GM12875 (cell line): ENCODE data around the gene ASB5.
"Not testable (repeated sequence)": the region's sequence is repeated elsewhere in the genome, so short reads cannot be mapped to it uniquely, and the experiment has no call there.

ENCODE experiments used
- H3K4me3 ChIP-seq: one replicate; pipeline ENCODE4 v1.5.1; 2011; ENCODE audit warnings: low read depth, low read length, control low read depth
- CTCF ChIP-seq: IDR thresholded peaks from 2 replicates; pipeline ENCODE4 v1.5.1; 2011; ENCODE audit warnings: low read depth, mild to moderate bottlenecking, control low read depth, inconsistent platforms, low read length, moderate library complexity, borderline replicate concordance; ENCODE audit not compliant: insufficient read depth

ASB5 gene

GRCh38 chr4:176303938-176304337 is 34.9 kb upstream of the ASB5 start:
- H3K4me3 ChIP-seq, result no peak overlapping the region
- no peak for TF ChIP-seq CTCF

DNA sequence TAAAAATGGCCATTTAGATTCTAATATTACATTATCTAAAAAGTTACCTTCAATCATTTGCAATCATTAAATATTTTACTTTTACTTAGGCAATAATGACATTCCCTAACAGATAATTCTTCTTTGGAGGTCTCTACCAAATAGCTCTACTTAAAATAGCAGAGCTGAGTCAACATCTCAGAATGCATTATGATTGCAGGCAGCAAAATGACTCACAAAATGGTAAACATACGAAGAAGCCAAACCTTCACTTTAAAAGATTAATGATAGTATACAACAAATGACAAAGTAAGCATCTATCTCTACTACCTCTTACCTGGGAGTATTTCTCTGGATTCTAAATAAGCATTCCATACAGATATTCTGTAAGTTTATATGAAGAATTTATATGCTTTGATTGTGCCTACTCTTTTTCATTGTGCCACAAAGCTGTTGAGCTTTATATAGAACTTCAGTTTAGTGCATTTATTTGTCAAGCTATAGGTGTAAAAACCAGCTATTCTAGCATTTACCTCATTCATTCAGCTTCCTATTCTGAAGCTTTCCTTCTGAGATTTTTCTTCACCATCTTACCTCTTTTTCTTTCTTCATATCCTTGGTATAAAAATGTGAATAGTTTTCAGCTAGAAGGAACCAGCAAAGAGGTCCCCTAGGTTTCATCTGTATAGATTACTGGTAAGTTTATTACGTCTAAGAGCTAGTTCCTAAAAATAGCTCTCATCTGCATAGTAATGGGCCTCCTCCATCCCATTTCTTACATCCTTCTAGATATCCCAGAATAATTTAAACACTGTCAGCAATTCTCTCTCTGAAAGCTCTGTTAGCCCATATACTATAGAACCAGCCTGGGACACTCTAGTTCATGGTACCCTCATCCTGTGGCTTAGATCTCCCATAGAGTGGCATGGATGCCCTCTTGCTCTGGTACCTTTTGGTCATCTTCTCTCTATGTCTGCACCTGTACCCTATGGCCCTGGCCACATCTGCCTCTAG is 33.6 kb upstream of the ASB5 start:
- H3K4me3 ChIP-seq, result no peak overlapping the region
- no peak for TF ChIP-seq CTCF

DNA sequence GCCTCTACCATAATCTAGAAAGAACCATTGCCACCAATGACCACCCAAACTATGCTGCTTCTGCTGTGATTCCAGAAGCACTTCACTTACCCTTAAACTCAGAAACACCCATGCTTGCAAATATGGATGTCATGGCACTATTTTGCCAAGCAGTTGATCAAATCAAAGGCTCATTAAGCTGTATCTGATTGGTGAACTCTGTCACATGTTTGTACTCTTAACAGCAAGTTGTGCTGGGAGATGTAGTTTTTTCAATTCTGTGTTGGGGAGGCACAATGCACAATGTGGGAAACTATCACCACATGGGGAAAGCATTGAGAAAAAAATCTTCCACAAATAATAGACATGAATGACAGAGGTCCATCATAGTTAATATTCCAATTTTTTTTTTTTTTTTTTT is 31.5 kb upstream of the ASB5 start:
- TF ChIP-seq CTCF, result no peak
- no peak overlapping the region for H3K4me3 ChIP-seq

GRCh38 chr4:176300036-176300435 is 31.0 kb upstream of the ASB5 start:
- H3K4me3 ChIP-seq, result no peak overlapping the region
- no peak for TF ChIP-seq CTCF

- no peak for TF ChIP-seq CTCF
- H3K4me3 ChIP-seq, result no peak overlapping the region
These were observed 29.6 kb upstream of the ASB5 start for GRCh38 chr4:176298664-176299063.

DNA sequence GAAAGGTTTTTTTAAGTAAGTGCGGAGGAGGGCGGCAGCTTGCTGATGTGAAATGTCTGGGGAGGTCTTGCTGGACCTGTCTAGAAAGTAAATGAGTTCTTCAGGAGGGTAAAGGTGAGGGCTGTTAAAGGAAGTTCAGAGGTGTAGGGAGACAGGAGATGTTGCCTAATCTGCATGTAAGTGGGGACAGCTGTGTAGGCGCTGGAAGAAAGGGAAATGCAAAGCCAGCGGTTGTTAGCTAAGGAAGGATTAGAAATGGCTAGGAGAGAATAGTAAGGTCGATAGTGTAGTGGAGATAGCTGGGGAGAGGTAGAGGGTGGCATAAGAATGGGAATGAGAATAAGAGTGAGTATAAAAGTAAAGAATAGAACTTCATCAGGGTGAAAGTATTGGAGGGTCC is 26.9 kb upstream of the ASB5 start:
- not testable (repeated sequence) for H3K4me3 ChIP-seq

- no peak overlapping the region for H3K4me3 ChIP-seq
- no peak for TF ChIP-seq CTCF
These were observed 24.6 kb upstream of the ASB5 start for GRCh38 chr4:176293660-176294059.
